PC-3 (cell line): Measurements from ENCODE around the gene ATP8A2. TPM values are rescaled to one million over a fixed set of nuclear protein-coding genes. Genes with fewer than 3 reads are reported as not detected.

Experiments
- ATAC-seq: fragments of 200-7000 bp; cut with Tn5 transposase; 2 replicates; pipeline ENCODE4 v1.9.1; 2020; ENCODE audit warnings: mild to moderate bottlenecking, moderate library complexity
- BruUV-seq: library from RNA; stranded (reverse); fragments of 400-500 nt; replicated peaks from 2 replicates; lab custom pipeline; 2021; lab: Mats Ljungman, UMichigan
- CTCF ChIA-PET: fragments of 300-600 bp; sonication (Branson Sonifier 250); formaldehyde crosslinking; loops from one replicate; lab custom pipeline; 2022; ENCODE audit warnings: antibody characterized with exemption; lab: Charles Lee
- POLR2A ChIA-PET: fragments of 300-600 bp; sonication (Branson Sonifier 250); formaldehyde crosslinking; loops from one replicate; lab custom pipeline; 2022; ENCODE audit warnings: antibody characterized with exemption; ENCODE audit not compliant: unreplicated experiment; lab: Charles Lee
- DNase-seq: peaks from one replicate; pipeline ENCODE4 v3.0.0-alpha.2; 2015
- H2AFZ ChIP-seq: fragments of 300-600 bp; sonication (generic); 2 replicates; pipeline ENCODE4 v1.6.0; 2016; ENCODE audit warnings: antibody characterized with exemption, low read length
- H3F3A ChIP-seq: fragments of 300-600 bp; sonication (generic); one replicate; pipeline ENCODE4 v1.6.0; 2017; ENCODE audit warnings: antibody characterized with exemption, low read length, control low read depth, mild to moderate bottlenecking; ENCODE audit not compliant: unreplicated experiment
- H3K27ac ChIP-seq: fragments of 300-600 bp; sonication (generic); 2 replicates; pipeline ENCODE4 v1.5.1; 2016; ENCODE audit warnings: mild to moderate bottlenecking, low read length
- H3K27me3 ChIP-seq: fragments of 300-600 bp; sonication (generic); 2 replicates; pipeline ENCODE4 v1.6.1; 2016; ENCODE audit warnings: low read length, mixed read lengths
- H3K36me3 ChIP-seq: fragments of 300-600 bp; sonication (generic); 2 replicates; pipeline ENCODE4 v1.6.1; 2016; ENCODE audit warnings: low read depth, mixed run types, low read length, mixed read lengths
- H3K4me1 ChIP-seq: fragments of 300-600 bp; sonication (generic); 2 replicates; pipeline ENCODE4 v1.5.1; 2016; ENCODE audit warnings: low read length; ENCODE audit not compliant: insufficient read depth
- H3K4me2 ChIP-seq: fragments of 300-600 bp; sonication (generic); 2 replicates; pipeline ENCODE4 v1.6.0; 2016; ENCODE audit warnings: low read length
- H3K4me3 ChIP-seq: fragments of 300-600 bp; sonication (generic); 2 replicates; pipeline ENCODE4 v1.5.1; 2016; ENCODE audit warnings: mild to moderate bottlenecking, low read length, mixed read lengths
- H3K79me2 ChIP-seq: fragments of 300-600 bp; sonication (generic); 2 replicates; pipeline ENCODE4 v1.6.1; 2017; ENCODE audit warnings: low read length, mixed read lengths
- H3K9ac ChIP-seq: fragments of 300-600 bp; sonication (generic); 2 replicates; pipeline ENCODE4 v1.6.0; 2016; ENCODE audit warnings: mild to moderate bottlenecking, low read length
- H3K9me2 ChIP-seq: fragments of 300-600 bp; sonication (generic); replicated peaks from 2 replicates; pipeline ENCODE4 v1.6.1; 2016; ENCODE audit warnings: mixed run types, low read length, mixed read lengths
- H3K9me3 ChIP-seq: fragments of 300-600 bp; sonication (generic); 2 replicates; pipeline ENCODE4 v1.6.1; 2016; ENCODE audit warnings: low read length, mixed read lengths
- H4K20me1 ChIP-seq: fragments of 300-600 bp; sonication (generic); 2 replicates; pipeline ENCODE4 v1.6.1; 2016; ENCODE audit warnings: low read length, mixed read lengths
- EZH2 ChIP-seq: fragments of 300-600 bp; sonication (generic); IDR thresholded peaks from one replicate; pipeline ENCODE4 v1.6.1; 2017; ENCODE audit warnings: antibody characterized with exemption, mild to moderate bottlenecking, low read length; ENCODE audit not compliant: unreplicated experiment
- EZH2phosphoT487 ChIP-seq: fragments of 300-600 bp; sonication (generic); IDR thresholded peaks from 2 replicates; pipeline ENCODE4 v1.6.1; 2018; ENCODE audit warnings: mild to moderate bottlenecking, antibody characterized with exemption, low read length, borderline replicate concordance
- intact Hi-C: fragments of 100-400 bp; cut with micrococcal nuclease; formaldehyde crosslinking; loops from 2 replicates; pipeline ENCODE4 v1.9.0; 2023
- total RNA-seq: library from RNA; depleted of rRNA; stranded (reverse); fragments of >200 nt; gene quantifications from 2 replicates; pipeline ENCODE4 v1.2.3, GENCODE V29; 2014
- TF ChIP-seq, protein P1 (sequence below): fragments of 300-600 bp; sonication (generic); conservative IDR thresholded peaks from 2 replicates; pipeline ENCODE4 v1.5.1; 2017; ENCODE audit warnings: antibody characterized with exemption, low read depth, mild to moderate bottlenecking, low read length

The ATP8A2 gene
- total RNA-seq, 1 experiment from 2014 or later: 0.04 TPM

DNA sequence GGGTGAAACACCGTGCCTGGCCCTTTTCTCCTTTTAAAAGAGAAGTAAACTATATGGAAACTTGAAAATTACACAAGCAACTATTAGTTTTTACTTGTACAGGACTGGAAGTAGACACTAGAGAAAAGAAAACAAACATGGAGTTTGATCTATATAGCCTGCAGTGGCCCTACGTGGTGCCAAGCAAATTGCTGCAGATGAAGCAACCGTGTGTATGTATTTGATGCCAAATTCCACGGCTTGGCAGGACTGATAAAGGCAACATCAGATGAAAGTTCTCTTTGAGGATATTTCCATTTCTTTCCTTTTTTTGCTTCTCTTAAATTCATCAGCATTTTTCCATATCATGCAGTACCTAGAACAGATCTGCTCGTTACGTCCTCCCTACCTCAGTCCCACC, 49.8 kb downstream of the ATP8A2 start:
- H3K27me3 ChIP-seq: peaks cover 65% of the 10 kb centered on the region
- no peak for ATAC-seq
- BruUV-seq: no TSS peak

DNA sequence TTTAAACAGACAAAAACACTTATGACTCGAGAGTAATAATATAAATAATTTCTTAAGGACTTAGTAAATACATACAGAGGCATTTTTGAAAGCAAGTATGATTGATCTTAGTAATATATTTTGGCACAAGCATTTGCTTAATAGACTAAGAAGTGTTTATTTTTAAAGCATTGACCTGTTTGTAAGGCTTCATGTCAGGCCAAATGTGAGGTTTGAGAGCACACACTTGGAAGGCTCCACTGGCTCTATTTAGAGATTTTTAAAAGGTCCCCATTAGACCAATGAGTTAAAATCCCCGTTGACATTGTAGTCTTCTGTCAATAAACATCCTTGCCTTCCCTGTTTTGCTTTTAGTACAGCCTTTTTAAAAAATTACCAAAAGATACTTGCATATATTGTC, 50.4 kb downstream of the ATP8A2 start:
- H4K20me1 ChIP-seq: no peaks in the 10 kb centered on the region
- TF ChIP-seq, protein P1, sequence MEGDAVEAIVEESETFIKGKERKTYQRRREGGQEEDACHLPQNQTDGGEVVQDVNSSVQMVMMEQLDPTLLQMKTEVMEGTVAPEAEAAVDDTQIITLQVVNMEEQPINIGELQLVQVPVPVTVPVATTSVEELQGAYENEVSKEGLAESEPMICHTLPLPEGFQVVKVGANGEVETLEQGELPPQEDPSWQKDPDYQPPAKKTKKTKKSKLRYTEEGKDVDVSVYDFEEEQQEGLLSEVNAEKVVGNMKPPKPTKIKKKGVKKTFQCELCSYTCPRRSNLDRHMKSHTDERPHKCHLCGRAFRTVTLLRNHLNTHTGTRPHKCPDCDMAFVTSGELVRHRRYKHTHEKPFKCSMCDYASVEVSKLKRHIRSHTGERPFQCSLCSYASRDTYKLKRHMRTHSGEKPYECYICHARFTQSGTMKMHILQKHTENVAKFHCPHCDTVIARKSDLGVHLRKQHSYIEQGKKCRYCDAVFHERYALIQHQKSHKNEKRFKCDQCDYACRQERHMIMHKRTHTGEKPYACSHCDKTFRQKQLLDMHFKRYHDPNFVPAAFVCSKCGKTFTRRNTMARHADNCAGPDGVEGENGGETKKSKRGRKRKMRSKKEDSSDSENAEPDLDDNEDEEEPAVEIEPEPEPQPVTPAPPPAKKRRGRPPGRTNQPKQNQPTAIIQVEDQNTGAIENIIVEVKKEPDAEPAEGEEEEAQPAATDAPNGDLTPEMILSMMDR: no peak
- no peak for TF ChIP-seq EZH2
- TF ChIP-seq EZH2phosphoT487: no peak
- no peak overlapping the region for H3K4me2 ChIP-seq
- H3K9ac ChIP-seq: no peak overlapping the region
- no TSS peak for BruUV-seq
- H3K36me3 ChIP-seq: no peaks in the 10 kb centered on the region
- no peak overlapping the region for H3K4me3 ChIP-seq
- ATAC-seq: no peak
- H3K27me3 ChIP-seq: peaks cover 60% of the 10 kb centered on the region
- no peaks in the 10 kb centered on the region for H3K79me2 ChIP-seq
- H3K4me1 ChIP-seq: no peaks in the 10 kb centered on the region
- POLR2A ChIA-PET: no interaction called here
- intact Hi-C loops: no loop called here
- no peak overlapping the region for H3K27ac ChIP-seq
- no peak for DNase-seq
- CTCF ChIA-PET: no interaction called here
- H3K9me2 ChIP-seq: no peaks in the 10 kb centered on the region
- H2AFZ ChIP-seq: no peak overlapping the region
- H3K9me3 ChIP-seq: no peaks in the 10 kb centered on the region
- no peaks in the 10 kb centered on the region for H3F3A ChIP-seq

More for the DNA sequence above, 49.8 kb downstream of the ATP8A2 start:
- Histone ChIP-seq H3K9me3 (no peaks in the 10 kb centered on the region), H3F3A (no peaks in the 10 kb centered on the region), H2AFZ (no peak overlapping the region), H3K36me3 (no peaks in the 10 kb centered on the region), H3K9me2 (no peaks in the 10 kb centered on the region), H3K4me2 (no peak overlapping the region), H3K27ac (no peak overlapping the region), H3K79me2 (no peaks in the 10 kb centered on the region), H3K9ac (no peak overlapping the region), H4K20me1 (no peaks in the 10 kb centered on the region), H3K4me3 (no peak overlapping the region), H3K4me1 (no peaks in the 10 kb centered on the region)
- TF ChIP-seq EZH2phosphoT487: no peak
- TF ChIP-seq, protein P1: no peak
- no peak for TF ChIP-seq EZH2
- ChIA-PET CTCF (no interaction called here), POLR2A (no interaction called here)
- intact Hi-C loops: no loop called here
- no peak for DNase-seq

DNA sequence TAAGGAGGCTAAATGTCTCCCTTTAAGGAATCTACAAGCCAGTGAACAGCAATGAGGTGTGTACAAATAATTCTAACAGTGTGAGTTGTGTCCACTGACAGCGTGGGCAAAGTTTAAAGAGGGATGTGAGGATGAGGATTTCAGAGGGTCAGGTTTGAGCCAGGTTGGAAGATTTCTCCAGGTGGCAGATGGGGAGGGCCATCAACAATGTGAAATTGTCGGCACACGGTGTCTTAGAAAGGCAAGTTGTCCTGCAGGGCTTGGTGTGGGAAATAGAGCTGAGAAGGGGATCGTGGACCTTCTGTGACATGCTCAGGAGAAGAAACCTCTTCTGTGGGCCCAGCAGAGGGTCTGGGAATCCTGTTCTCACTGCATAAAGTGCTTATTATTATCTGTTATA, 52.1 kb downstream of the ATP8A2 start:
- Histone ChIP-seq H3K4me3 (no peak overlapping the region), H3K27me3 (peaks cover 44% of the 10 kb centered on the region), H3F3A (no peaks in the 10 kb centered on the region), H3K4me1 (no peaks in the 10 kb centered on the region), H3K4me2 (no peak overlapping the region), H3K36me3 (no peaks in the 10 kb centered on the region), H3K9ac (no peak overlapping the region), H3K9me2 (no peaks in the 10 kb centered on the region), H4K20me1 (no peaks in the 10 kb centered on the region), H3K79me2 (no peaks in the 10 kb centered on the region), H2AFZ (no peak overlapping the region), H3K9me3 (no peaks in the 10 kb centered on the region), H3K27ac (no peak overlapping the region)
- ATAC-seq: no peak
- TF ChIP-seq EZH2: no peak
- TF ChIP-seq, protein P1: no peak
- no peak for TF ChIP-seq EZH2phosphoT487
- no peak for DNase-seq
- intact Hi-C loops: no loop called here
- CTCF ChIA-PET: no interaction called here
- no TSS peak for BruUV-seq
- POLR2A ChIA-PET: no interaction called here
